Endothelial cell of umbilical vein (primary cell): ENCODE data around the gene SELENOV. TPM values are rescaled to one million over a fixed set of nuclear protein-coding genes. Genes with fewer than 3 reads are reported as not detected.

Experiments used
- BruUV-seq: library from RNA; stranded (reverse); fragments of 400-500 nt; replicated peaks from 2 replicates; lab custom pipeline; 2021; lab: Mats Ljungman, UMichigan
- CTCF ChIA-PET: fragments of 300-600, 350-600 bp; sonication (Branson Sonifier 250); formaldehyde crosslinking; loops from one replicate; lab custom pipeline; 2021; ENCODE audit warnings: antibody characterized with exemption, inconsistent platforms; lab: Charles Lee
- POLR2A ChIA-PET: fragments of 300-600, 350-600 bp; sonication (Branson Sonifier 250); formaldehyde crosslinking; loops from one replicate; lab custom pipeline; 2021; ENCODE audit warnings: antibody characterized with exemption, inconsistent platforms; lab: Charles Lee
- DNase-seq: peaks from one replicate; pipeline ENCODE4 v3.0.0-alpha.2; 2011; ENCODE audit warnings: low read depth, low spot score
- FAIRE-seq: peaks from 2 replicates; lab custom pipeline; 2011; peaks lifted over from hg19 to GRCh38; lab: Jason Lieb, UNC
- H2AFZ ChIP-seq: 2 replicates; pipeline ENCODE4 v1.6.0; 2012; ENCODE audit warnings: low read depth, low read length, control low read depth, inconsistent platforms
- H3K27ac ChIP-seq: 2 replicates; pipeline ENCODE4 v1.5.1; 2011; ENCODE audit warnings: low read depth, mild to moderate bottlenecking, control low read depth, low read length, moderate library complexity; ENCODE audit not compliant: insufficient read depth
- H3K27me3 ChIP-seq, 2 experiments: 2 replicates each; pipeline versions ENCODE4 v1.6.0 to v1.6.1; 2011; ENCODE audit warnings: low read length in 2 of 2, mixed read lengths in 1 of 2; ENCODE audit not compliant: control insufficient read depth in 2 of 2, insufficient read depth in 2 of 2
- H3K36me3 ChIP-seq, 2 experiments: 2 replicates in 1 of 2; 3 replicates in 1 of 2; pipeline ENCODE4 v1.5.1; 2011; ENCODE audit warnings: low read length in 2 of 2, mild to moderate bottlenecking in 1 of 2, moderate library complexity in 1 of 2; ENCODE audit not compliant: control insufficient read depth in 2 of 2, insufficient read depth in 2 of 2; ENCODE audit errors: extremely low read depth in 1 of 2
- H3K4me1 ChIP-seq: 3 replicates; pipeline ENCODE4 v1.5.1; 2011; ENCODE audit warnings: mild to moderate bottlenecking, low read length; ENCODE audit not compliant: control insufficient read depth, insufficient read depth; ENCODE audit errors: extremely low read depth
- H3K4me2 ChIP-seq: 2 replicates; pipeline ENCODE4 v1.6.1; 2011; ENCODE audit warnings: low read length, control low read depth, mixed read lengths; ENCODE audit not compliant: insufficient read depth
- H3K4me3 ChIP-seq, 3 experiments: fragments of 200-600 bp in 1 of 3; sonication (generic), shearing (Covaris generic) in 1 of 3; replicated peaks in 1 of 3; 2 replicates each; pipeline ENCODE4 v1.5.1; 2011 to 2016; ENCODE audit warnings: control low read depth in 3 of 3, low read length in 3 of 3, mild to moderate bottlenecking in 2 of 3, inconsistent platforms in 1 of 3, low read depth in 1 of 3, moderate library complexity in 1 of 3; ENCODE audit not compliant: insufficient read depth in 1 of 3
- H3K79me2 ChIP-seq: 2 replicates; pipeline ENCODE4 v1.6.0; 2012; ENCODE audit warnings: low read length, inconsistent platforms; ENCODE audit not compliant: control insufficient read depth, insufficient read depth
- H3K9ac ChIP-seq: replicated peaks from 2 replicates; pipeline ENCODE3; 2011; ENCODE audit warnings: low read length, control low read depth; ENCODE audit not compliant: insufficient read depth; ENCODE audit errors: extremely low read depth
- H3K9me1 ChIP-seq: replicated peaks from 3 replicates; pipeline ENCODE4 v1.6.0; 2011; ENCODE audit warnings: mild to moderate bottlenecking, low read length; ENCODE audit not compliant: control insufficient read depth, insufficient read depth; ENCODE audit errors: extremely low read depth
- H3K9me3 ChIP-seq: replicated peaks from 2 replicates; pipeline ENCODE4 v1.5.1; 2012; ENCODE audit warnings: low read length, inconsistent platforms; ENCODE audit not compliant: control insufficient read depth, insufficient read depth
- H4K20me1 ChIP-seq: replicated peaks from 2 replicates; pipeline ENCODE3; 2011; ENCODE audit warnings: mild to moderate bottlenecking, low read length; ENCODE audit not compliant: control insufficient read depth, insufficient read depth; ENCODE audit errors: extremely low read depth
- EZH2 ChIP-seq: IDR thresholded peaks from 2 replicates; pipeline ENCODE4 v1.6.1; 2012; ENCODE audit warnings: borderline replicate concordance, low read depth, mild to moderate bottlenecking, moderate library complexity, low read length, inconsistent platforms; ENCODE audit not compliant: severe bottlenecking
- FOS ChIP-seq: IDR thresholded peaks from 2 replicates; pipeline ENCODE4 v1.6.1; 2011; ENCODE audit warnings: mild to moderate bottlenecking, low read length, moderate library complexity, borderline replicate concordance; ENCODE audit not compliant: insufficient read depth
- GATA2 ChIP-seq: IDR thresholded peaks from 2 replicates; pipeline ENCODE4 v1.7.0; 2011; ENCODE audit warnings: low read depth, mild to moderate bottlenecking, moderate library complexity, mixed read lengths, low read length; ENCODE audit not compliant: insufficient read length, insufficient read depth
- JUN ChIP-seq: IDR thresholded peaks from 2 replicates; pipeline ENCODE4 v1.6.1; 2011; ENCODE audit warnings: borderline replicate concordance, low read depth; ENCODE audit not compliant: insufficient read length, insufficient read depth
- MYC ChIP-seq: IDR thresholded peaks from one replicate; pipeline ENCODE4 v1.6.1; 2011; ENCODE audit warnings: mild to moderate bottlenecking, low read depth, low read length
- POLR2A ChIP-seq: IDR thresholded peaks from 2 replicates; pipeline ENCODE4 v1.6.1; 2012; ENCODE audit warnings: low read depth, mild to moderate bottlenecking, control low read depth, low read length
- POLR2AphosphoS5 ChIP-seq: IDR thresholded peaks from 2 replicates; pipeline ENCODE4 v1.6.1; 2012; ENCODE audit warnings: low read depth, mild to moderate bottlenecking, control low read depth, low read length, moderate library complexity; ENCODE audit not compliant: insufficient read depth
- dilution Hi-C: fragments of 300-500 bp; cut with MboI; formaldehyde crosslinking; loops from one replicate; pipeline ENCODE4 v1.15.0; 2019; ENCODE audit warnings: low sequenced_read_pairs; ENCODE audit not compliant: extremely low pct_ligation_motif_present
- intact Hi-C: fragments of 100-400 bp; cut with micrococcal nuclease; formaldehyde crosslinking; loops from one replicate; pipeline ENCODE4 v1.10.0; 2022
- polyA plus RNA-seq, 4 experiments: library from polyadenylated mRNA; depleted of rRNA in 3 of 4; stranded (reverse) in 3 of 4; unstranded in 1 of 4; fragments of >200 nt; gene quantifications; 2 replicates each; pipeline versions ENCODE4 v1.2.1 to v1.2.3, GENCODE V29; 2011 to 2012; ENCODE audit warnings: missing spikeins in 1 of 4
- total RNA-seq: library from RNA; stranded (reverse); gene quantifications from 2 replicates; pipeline ENCODE4 v1.2.3, GENCODE V29; 2021
- TF ChIP-seq, protein P1 (sequence below), 2 donors: IDR thresholded peaks; 1 replicate in 1 of 2; 2 replicates in 1 of 2; pipeline ENCODE4 v1.5.1; 2011; ENCODE audit warnings: low read length in 2 of 2, mild to moderate bottlenecking in 2 of 2, moderate library complexity in 2 of 2, control low read depth in 1 of 2, inconsistent platforms in 1 of 2, low read depth in 1 of 2; ENCODE audit not compliant: insufficient read depth in 1 of 2; ENCODE audit errors: extremely low read depth in 1 of 2
- TF ChIP-seq, protein P2 (sequence below): IDR thresholded peaks from 2 replicates; pipeline ENCODE4 v1.6.1; 2011; ENCODE audit not compliant: insufficient read depth, insufficient read length

Gene SELENOV
- total and polyA plus RNA-seq, 2 donors (not counting 3 experiments of a cell fraction or from before 2014, with no cell fraction given): not detected

- ChIA-PET POLR2A (no interaction called here), CTCF (interaction anchor here (1.1 kb wide), 1 partner anchor 62 kb away, joined by 3 read pairs; the partner anchor contains the start of gene EID2B)
- H3K9me1 ChIP-seq: no peaks in the 10 kb centered on the region
- no peak overlapping the region for H2AFZ ChIP-seq
- peaks cover 10 to 80% of the 10 kb centered on the region in 2 experiments for H3K36me3 ChIP-seq
- no peak overlapping the region for H3K9ac ChIP-seq
- DNase-seq (no peak), FAIRE-seq (no peak)
- peak; percentile 3 for TF ChIP-seq JUN
- TF ChIP-seq GATA2: no peak
- TF ChIP-seq POLR2A: no peak
- H4K20me1 ChIP-seq: no peaks in the 10 kb centered on the region
- no peaks in the 10 kb centered on the region for H3K4me1 ChIP-seq
- H3K27ac ChIP-seq: no peak overlapping the region
- no peak overlapping the region for H3K4me3 ChIP-seq
- dilution Hi-C loops (no loop called here), intact Hi-C loops (no loop called here)
- H3K27me3 ChIP-seq: no peaks in the 10 kb centered on the region
- no peaks in the 10 kb centered on the region for H3K9me3 ChIP-seq
- H3K79me2 ChIP-seq: no peaks in the 10 kb centered on the region
- no TSS peak for BruUV-seq
- H3K4me2 ChIP-seq: no peak overlapping the region
Measured at GRCh38 chr19:39470724-39471339, 44.1 kb upstream of the SELENOV start.

DNA sequence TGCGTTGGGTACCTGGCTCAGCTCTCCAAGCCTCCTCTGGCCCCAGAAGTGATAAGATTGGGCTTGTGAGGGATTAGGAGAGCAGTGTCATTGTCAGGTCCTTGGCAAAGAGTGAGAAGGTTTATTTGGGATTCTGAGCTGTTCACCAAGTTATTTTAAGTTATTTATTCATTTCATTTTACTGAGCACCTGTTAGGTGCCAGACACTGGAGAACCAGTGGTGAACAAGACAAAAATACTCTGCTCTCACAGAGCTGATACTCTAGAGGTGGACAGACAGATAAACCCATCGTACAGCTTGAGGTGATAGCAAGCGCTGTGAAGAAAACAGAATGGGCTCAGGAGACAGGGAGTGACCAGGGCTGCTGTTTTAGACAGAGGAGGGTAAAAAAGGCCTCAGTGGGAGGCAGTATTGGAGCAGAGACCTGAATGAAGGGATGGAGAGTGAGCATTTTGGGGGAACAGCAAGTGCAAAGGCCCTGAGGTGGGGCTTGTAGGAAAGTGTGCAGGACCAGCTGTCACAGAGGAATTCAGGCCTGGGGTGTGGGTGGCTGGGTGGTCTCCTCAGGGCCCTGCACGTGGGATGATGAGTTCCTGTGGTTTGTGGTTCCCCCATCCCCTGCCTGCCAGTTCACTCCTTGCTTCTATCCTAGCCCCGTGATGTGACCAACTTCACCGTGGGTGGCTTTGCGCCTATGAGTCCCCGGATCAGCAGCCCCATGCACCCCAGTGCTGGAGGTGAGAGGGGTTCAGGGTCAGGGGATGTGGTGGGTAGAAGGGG, 43.0 kb upstream of the SELENOV start:
- Histone ChIP-seq H4K20me1 (no peaks in the 10 kb centered on the region), H3K4me1 (no peaks in the 10 kb centered on the region), H3K27ac (no peak overlapping the region), H3K9me1 (no peaks in the 10 kb centered on the region), H3K4me3 (no peak overlapping the region), H3K4me2 (no peak overlapping the region), H2AFZ (no peak overlapping the region), H3K9me3 (no peaks in the 10 kb centered on the region), H3K27me3 (no peaks in the 10 kb centered on the region), H3K36me3 (peaks cover 9 to 80% of the 10 kb centered on the region in 2 experiments), H3K79me2 (no peaks in the 10 kb centered on the region), H3K9ac (no peak overlapping the region)
- DNase-seq: no peak
- ChIA-PET POLR2A (no interaction called here), CTCF (interaction anchor here (0.5 to 1.1 kb wide), 2 partner anchors 13 to 61 kb away, joined by 3 to 5 read pairs; partner anchors contain the start of gene EID2B)
- intact Hi-C loops (no loop called here), dilution Hi-C loops (no loop called here)
- FAIRE-seq: no peak
- TF ChIP-seq MYC (no peak), POLR2AphosphoS5 (no peak), EZH2 (no peak), POLR2A (no peak), FOS (no peak), JUN (no peak), GATA2 (no peak)
- TF ChIP-seq, protein P1, sequence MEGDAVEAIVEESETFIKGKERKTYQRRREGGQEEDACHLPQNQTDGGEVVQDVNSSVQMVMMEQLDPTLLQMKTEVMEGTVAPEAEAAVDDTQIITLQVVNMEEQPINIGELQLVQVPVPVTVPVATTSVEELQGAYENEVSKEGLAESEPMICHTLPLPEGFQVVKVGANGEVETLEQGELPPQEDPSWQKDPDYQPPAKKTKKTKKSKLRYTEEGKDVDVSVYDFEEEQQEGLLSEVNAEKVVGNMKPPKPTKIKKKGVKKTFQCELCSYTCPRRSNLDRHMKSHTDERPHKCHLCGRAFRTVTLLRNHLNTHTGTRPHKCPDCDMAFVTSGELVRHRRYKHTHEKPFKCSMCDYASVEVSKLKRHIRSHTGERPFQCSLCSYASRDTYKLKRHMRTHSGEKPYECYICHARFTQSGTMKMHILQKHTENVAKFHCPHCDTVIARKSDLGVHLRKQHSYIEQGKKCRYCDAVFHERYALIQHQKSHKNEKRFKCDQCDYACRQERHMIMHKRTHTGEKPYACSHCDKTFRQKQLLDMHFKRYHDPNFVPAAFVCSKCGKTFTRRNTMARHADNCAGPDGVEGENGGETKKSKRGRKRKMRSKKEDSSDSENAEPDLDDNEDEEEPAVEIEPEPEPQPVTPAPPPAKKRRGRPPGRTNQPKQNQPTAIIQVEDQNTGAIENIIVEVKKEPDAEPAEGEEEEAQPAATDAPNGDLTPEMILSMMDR (IDR thresholded peaks at IDR 0.05; ENCODE audit: extremely low read depth in 1 of 2, insufficient read depth in 1 of 2, low read depth in 1 of 2, low read length in 2 of 2): no peak
- TF ChIP-seq, protein P2, sequence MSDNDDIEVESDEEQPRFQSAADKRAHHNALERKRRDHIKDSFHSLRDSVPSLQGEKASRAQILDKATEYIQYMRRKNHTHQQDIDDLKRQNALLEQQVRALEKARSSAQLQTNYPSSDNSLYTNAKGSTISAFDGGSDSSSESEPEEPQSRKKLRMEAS: no peak
- BruUV-seq: no TSS peak
